GM23248 (cell line): ENCODE measurements around the gene SEZ6L. TPM values are rescaled to one million over a fixed set of nuclear protein-coding genes. Genes with fewer than 3 reads are reported as not detected.

Experiments
- DNase-seq: peaks from one replicate; pipeline ENCODE4 v3.0.0-alpha.2; 2015
- H2AFZ ChIP-seq: fragments of 200-600 bp; sonication (generic); 2 replicates; pipeline ENCODE4 v1.6.1; 2016; ENCODE audit warnings: antibody characterized with exemption
- H3F3A ChIP-seq: fragments of 200-600 bp; sonication (generic); 2 replicates; pipeline ENCODE4 v1.6.1; 2016; ENCODE audit warnings: mild to moderate bottlenecking, antibody characterized with exemption, mixed run types; ENCODE audit not compliant: insufficient read depth
- H3K27ac ChIP-seq: fragments of 200-600 bp; sonication (generic); 2 replicates; pipeline ENCODE4 v1.5.1; 2016; ENCODE audit warnings: mild to moderate bottlenecking
- H3K27me3 ChIP-seq: fragments of 200-600 bp; sonication (generic); replicated peaks from 2 replicates; pipeline ENCODE4 v1.6.1; 2016; ENCODE audit warnings: mild to moderate bottlenecking; ENCODE audit not compliant: insufficient read depth
- H3K36me3 ChIP-seq: fragments of 200-600 bp; sonication (generic); 2 replicates; pipeline ENCODE4 v1.6.1; 2016; ENCODE audit warnings: low read depth, mild to moderate bottlenecking
- H3K4me1 ChIP-seq: fragments of 200-600 bp; sonication (generic); 2 replicates; pipeline ENCODE4 v1.6.1; 2016; ENCODE audit warnings: mild to moderate bottlenecking; ENCODE audit not compliant: insufficient read depth
- H3K4me2 ChIP-seq: fragments of 200-600 bp; sonication (generic); one replicate; pipeline ENCODE4 v1.6.1; 2016; ENCODE audit warnings: mild to moderate bottlenecking; ENCODE audit not compliant: unreplicated experiment
- H3K4me3 ChIP-seq: fragments of 200-600 bp; sonication (generic); 2 replicates; pipeline ENCODE4 v1.5.1; 2016; ENCODE audit warnings: mild to moderate bottlenecking
- H3K79me2 ChIP-seq: fragments of 200-600 bp; sonication (generic); 2 replicates; pipeline ENCODE4 v1.6.1; 2016; ENCODE audit warnings: mild to moderate bottlenecking; ENCODE audit not compliant: insufficient read depth
- H3K9ac ChIP-seq: fragments of 200-600 bp; sonication (generic); 2 replicates; pipeline ENCODE4 v1.6.1; 2016; ENCODE audit warnings: mild to moderate bottlenecking
- H3K9me2 ChIP-seq: fragments of 200-600 bp; sonication (generic); 2 replicates; pipeline ENCODE4 v1.6.1; 2016; ENCODE audit warnings: mixed run types, mild to moderate bottlenecking, moderate library complexity; ENCODE audit not compliant: insufficient read depth
- H3K9me3 ChIP-seq: fragments of 200-600 bp; sonication (generic); one replicate; pipeline ENCODE4 v1.6.1; 2017; ENCODE audit warnings: low read depth
- H4K20me1 ChIP-seq: fragments of 200-600 bp; sonication (generic); 2 replicates; pipeline ENCODE4 v1.6.0; 2016; ENCODE audit not compliant: insufficient read depth
- EZH2 ChIP-seq: fragments of 200-600 bp; sonication (generic); IDR thresholded peaks from 2 replicates; pipeline ENCODE4 v1.6.1; 2018; ENCODE audit warnings: antibody characterized with exemption, mild to moderate bottlenecking; ENCODE audit not compliant: insufficient read depth, poor library complexity, severe bottlenecking
- EZH2phosphoT487 ChIP-seq: fragments of 200-600 bp; sonication (generic); IDR thresholded peaks from 2 replicates; pipeline ENCODE4 v1.6.1; 2018; ENCODE audit warnings: antibody characterized with exemption, moderate library complexity, mild to moderate bottlenecking, low read depth; ENCODE audit not compliant: insufficient read depth
- WGBS, 2 experiments: methylation state at CpG; one replicate each; pipeline ENCODE4 v1.1.6; 2015 to 2017; ENCODE audit warnings: low lambda C conversion rate in 2 of 2, low coverage in 1 of 2; ENCODE audit errors: missing lambda C conversion rate in 2 of 2; 5-methylcytosine and 5-hydroxymethylcytosine counted together
- in situ Hi-C: fragments of 300-500 bp; cut with MboI; formaldehyde crosslinking; loops from 2 replicates; pipeline ENCODE4 v1.15.0; 2020
- polyA plus RNA-seq: library from polyadenylated mRNA; unstranded; fragments of >200 nt; fragmentation: Nextera tagmentation; extraction: Ambion mirVana; gene quantifications from 2 replicates; pipeline ENCODE4 v1.2.1, GENCODE V29; 2016
- total RNA-seq: library from RNA; depleted of rRNA; stranded (reverse); fragments of >200 nt; shearing (Covaris generic); gene quantifications from 2 replicates; pipeline ENCODE4 v1.2.3, GENCODE V29; 2014

The SEZ6L gene
- total and polyA plus RNA-seq, 2 experiments from 2014 or later, result under 0.01 to 0.18 TPM

DNA sequence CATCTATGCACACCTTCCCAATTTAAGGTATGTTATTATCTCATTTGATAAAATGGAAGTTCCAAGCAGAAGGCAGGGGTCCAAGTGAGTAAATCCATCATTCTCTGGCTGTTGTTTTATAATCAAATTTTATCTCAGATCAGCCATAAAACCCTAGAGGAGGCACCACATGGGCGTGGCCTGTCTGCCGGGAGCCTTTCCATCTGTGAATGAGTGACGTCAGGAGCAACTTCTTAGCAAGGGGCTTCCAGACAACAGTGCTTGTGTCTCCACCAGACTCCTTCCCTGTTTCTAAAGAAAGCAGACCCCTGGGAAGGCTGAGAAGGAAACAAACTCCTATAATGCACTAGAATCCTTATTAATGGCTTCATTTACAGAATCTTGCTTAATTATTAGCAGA, 13.5 kb downstream of the SEZ6L start:
- Histone ChIP-seq H3K36me3 (no peaks in the 10 kb centered on the region), H3F3A (no peaks in the 10 kb centered on the region), H3K27ac (no peak overlapping the region), H3K9me2 (no peaks in the 10 kb centered on the region), H3K79me2 (no peaks in the 10 kb centered on the region), H3K27me3 (no peaks in the 10 kb centered on the region), H4K20me1 (no peaks in the 10 kb centered on the region), H2AFZ (no peak overlapping the region), H3K4me3 (no peak overlapping the region), H3K4me2 (no peak overlapping the region), H3K9ac (no peak overlapping the region), H3K4me1 (no peaks in the 10 kb centered on the region), H3K9me3 (no peaks in the 10 kb centered on the region)
- DNase-seq, result no peak
- TF ChIP-seq EZH2phosphoT487 (no peak), EZH2 (no peak)
- in situ Hi-C loops, result no loop called here
- WGBS, 2 experiments, result 3 to 4% methylated on average over 3 of the region's 3 CpGs

DNA sequence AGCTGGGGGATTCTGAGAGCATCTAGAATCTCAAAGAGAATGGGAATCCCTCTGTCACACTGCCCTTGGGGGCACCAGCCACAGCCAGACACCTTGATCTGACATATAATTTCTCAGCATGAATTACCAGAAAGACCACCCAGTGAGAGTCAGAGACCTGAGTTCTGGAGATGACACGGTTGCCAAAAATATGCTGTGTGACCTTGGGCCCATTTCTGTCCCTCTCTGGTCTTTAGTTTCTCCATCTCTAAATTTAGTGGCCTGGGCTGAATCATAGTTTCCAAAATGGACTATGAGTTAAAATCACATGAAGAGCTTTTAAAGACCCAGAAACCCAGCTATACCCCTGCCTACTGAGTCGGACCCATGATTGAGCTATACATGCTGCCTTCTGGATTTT, 15.9 kb downstream of the SEZ6L start:
- H3K27ac ChIP-seq, result no peak overlapping the region
- in situ Hi-C loops, result no loop called here
- no peak overlapping the region for H3K9ac ChIP-seq
- H2AFZ ChIP-seq, result no peak overlapping the region
- no peaks in the 10 kb centered on the region for H3F3A ChIP-seq
- DNase-seq, result no peak
- H3K79me2 ChIP-seq, result no peaks in the 10 kb centered on the region
- H4K20me1 ChIP-seq, result no peaks in the 10 kb centered on the region
- TF ChIP-seq EZH2 (no peak), EZH2phosphoT487 (no peak)
- no peak overlapping the region for H3K4me3 ChIP-seq
- H3K27me3 ChIP-seq, result no peaks in the 10 kb centered on the region
- no peaks in the 10 kb centered on the region for H3K36me3 ChIP-seq
- 12 to 13% methylated on average over 2 of the region's 2 CpGs for WGBS, 2 experiments
- H3K9me2 ChIP-seq, result no peaks in the 10 kb centered on the region
- H3K4me2 ChIP-seq, result no peak overlapping the region
- no peaks in the 10 kb centered on the region for H3K4me1 ChIP-seq
- H3K9me3 ChIP-seq, result no peaks in the 10 kb centered on the region

DNA sequence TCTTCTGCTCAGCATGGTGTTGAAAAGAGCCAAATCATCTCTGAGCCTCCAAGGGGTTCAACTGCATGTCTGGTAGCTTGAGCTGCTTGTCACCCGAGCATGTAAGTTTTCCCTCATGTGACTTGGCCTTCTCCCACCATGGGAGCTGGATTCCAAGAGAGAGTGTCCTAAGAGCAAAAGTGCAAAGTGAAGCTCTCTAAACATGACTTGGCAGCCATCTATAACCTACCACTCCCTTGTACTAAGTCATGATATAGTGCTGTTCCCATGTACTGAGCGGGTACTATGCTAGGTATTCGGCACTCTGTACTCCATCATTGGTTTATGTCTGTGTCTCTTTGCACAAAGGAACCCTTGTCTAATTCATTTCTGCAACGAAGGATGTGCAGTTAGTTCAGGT, 19.1 kb downstream of the SEZ6L start:
- no peaks in the 10 kb centered on the region for H4K20me1 ChIP-seq
- H3K9ac ChIP-seq, result no peak overlapping the region
- H3K9me2 ChIP-seq, result no peaks in the 10 kb centered on the region
- 18 to 33% methylated on average over 4 of the region's 4 CpGs for WGBS, 2 experiments
- H2AFZ ChIP-seq, result no peak overlapping the region
- H3K27ac ChIP-seq, result no peak overlapping the region
- no peaks in the 10 kb centered on the region for H3K9me3 ChIP-seq
- H3K36me3 ChIP-seq, result no peaks in the 10 kb centered on the region
- no peaks in the 10 kb centered on the region for H3F3A ChIP-seq
- no peak overlapping the region for H3K4me2 ChIP-seq
- no peak overlapping the region for H3K4me3 ChIP-seq
- H3K4me1 ChIP-seq, result no peaks in the 10 kb centered on the region
- no peaks in the 10 kb centered on the region for H3K79me2 ChIP-seq
- no peaks in the 10 kb centered on the region for H3K27me3 ChIP-seq
- TF ChIP-seq EZH2phosphoT487, result no peak
- no peak for TF ChIP-seq EZH2
- in situ Hi-C loops, result no loop called here
- no peak for DNase-seq

DNA sequence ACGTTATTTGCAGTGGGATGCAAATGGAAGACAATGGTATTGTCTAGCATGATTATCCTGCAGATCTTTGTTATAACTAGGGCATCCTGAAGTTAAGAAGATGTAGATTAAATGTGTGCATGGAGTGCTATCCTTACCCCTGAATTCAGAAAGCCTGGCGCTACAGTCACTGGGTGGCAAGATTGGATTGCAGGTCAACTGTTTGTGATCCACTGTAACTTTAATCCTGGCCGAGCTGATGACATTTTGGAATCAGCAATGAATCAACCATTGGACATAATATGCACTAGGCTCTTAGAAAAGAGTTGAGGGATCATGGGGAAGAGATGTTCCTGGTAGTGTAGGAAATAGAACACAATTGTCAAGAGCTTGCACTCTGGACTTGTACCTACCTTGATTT, 25.1 kb downstream of the SEZ6L start:
- Histone ChIP-seq H3K36me3 (no peaks in the 10 kb centered on the region), H3K4me3 (no peak overlapping the region), H2AFZ (no peak overlapping the region), H3K9me2 (no peaks in the 10 kb centered on the region), H4K20me1 (no peaks in the 10 kb centered on the region), H3F3A (no peaks in the 10 kb centered on the region), H3K79me2 (no peaks in the 10 kb centered on the region), H3K4me1 (no peaks in the 10 kb centered on the region), H3K9me3 (no peaks in the 10 kb centered on the region), H3K27ac (no peak overlapping the region), H3K27me3 (no peaks in the 10 kb centered on the region), H3K4me2 (no peak overlapping the region), H3K9ac (no peak overlapping the region)
- TF ChIP-seq EZH2 (no peak), EZH2phosphoT487 (no peak)
- in situ Hi-C loops, result no loop called here
- no peak for DNase-seq
- WGBS, 2 experiments, result 11 to 16% methylated on average over 3 of the region's 3 CpGs

DNA sequence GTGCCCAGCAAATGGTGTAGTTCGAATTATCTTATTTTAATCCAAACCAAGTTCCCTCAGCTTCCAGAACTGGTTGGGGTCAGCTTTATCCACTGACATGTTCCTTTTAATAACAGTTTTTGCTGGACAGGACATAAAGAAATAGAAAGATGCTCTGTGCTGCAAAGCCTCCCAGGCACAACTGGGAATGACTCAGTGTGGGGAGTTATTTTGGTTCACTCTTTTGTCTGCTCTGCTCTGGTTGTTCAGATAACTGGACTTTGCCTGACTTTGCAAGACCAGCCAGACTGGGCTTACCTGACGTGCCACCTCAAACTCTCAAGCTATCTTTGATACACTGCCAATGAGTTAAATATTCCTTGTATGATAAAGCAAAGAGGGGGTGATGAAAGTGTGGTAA, 25.6 kb downstream of the SEZ6L start:
- Histone ChIP-seq H3K4me3 (no peak overlapping the region), H3K27ac (no peak overlapping the region), H3K4me1 (no peaks in the 10 kb centered on the region), H4K20me1 (no peaks in the 10 kb centered on the region), H3K36me3 (no peaks in the 10 kb centered on the region), H3F3A (no peaks in the 10 kb centered on the region), H2AFZ (no peak overlapping the region), H3K79me2 (no peaks in the 10 kb centered on the region), H3K4me2 (no peak overlapping the region), H3K9me2 (no peaks in the 10 kb centered on the region), H3K9me3 (no peaks in the 10 kb centered on the region), H3K27me3 (no peaks in the 10 kb centered on the region), H3K9ac (no peak overlapping the region)
- TF ChIP-seq EZH2phosphoT487 (no peak), EZH2 (no peak)
- DNase-seq, result no peak
- 9% methylated on average over 2 of the region's 2 CpGs for WGBS, 2 experiments
- in situ Hi-C loops, result no loop called here
